Measurements from ENCODE around the gene NEK6. TPM values are rescaled to one million over a fixed set of nuclear protein-coding genes. Genes with fewer than 3 reads are reported as not detected.

NEK6 gene
- total RNA-seq, 1 donor from 2014 or later: 43.9 TPM

- peak overlapping the region; percentile 36 for H3K27ac Mint-ChIP-seq (ENCODE audit: unreplicated experiment)
- DNase-seq (ENCODE audit: low spot score): no peak
- H3K27me3 Mint-ChIP-seq (ENCODE audit: unreplicated experiment): peaks cover 9% of the 10 kb centered on the region
- TF ChIP-seq CTCF (IDR thresholded peaks at IDR 0.05; ENCODE audit: unreplicated experiment): no peak
- no peaks in the 10 kb centered on the region for H3K9me3 Mint-ChIP-seq (ENCODE audit: unreplicated experiment)
- peaks cover 2% of the 10 kb centered on the region for H3K4me1 Mint-ChIP-seq (ENCODE audit: unreplicated experiment)
- peaks cover 36% of the 10 kb centered on the region for H3K36me3 Mint-ChIP-seq (ENCODE audit: low read depth, unreplicated experiment)
- peak overlapping the region; percentile 34 for H3K4me3 Mint-ChIP-seq (ENCODE audit: unreplicated experiment)
Observed at GRCh38 chr9:124352616-124353015, 94.9 kb downstream of the NEK6 start.

- peaks cover 36% of the 10 kb centered on the region for H3K36me3 Mint-ChIP-seq (ENCODE audit: low read depth, unreplicated experiment)
- peak overlapping the region; percentile 48 for H3K27ac Mint-ChIP-seq (ENCODE audit: unreplicated experiment)
- no peak for TF ChIP-seq CTCF (IDR thresholded peaks at IDR 0.05; ENCODE audit: unreplicated experiment)
- H3K9me3 Mint-ChIP-seq (ENCODE audit: unreplicated experiment): no peaks in the 10 kb centered on the region
- H3K27me3 Mint-ChIP-seq (ENCODE audit: unreplicated experiment): peaks cover 9% of the 10 kb centered on the region
- H3K4me1 Mint-ChIP-seq (ENCODE audit: unreplicated experiment): peaks cover 2% of the 10 kb centered on the region
- peak overlapping the region; percentile 29 for H3K4me3 Mint-ChIP-seq (ENCODE audit: unreplicated experiment)
- DNase-seq (ENCODE audit: low spot score): no peak
Observed at GRCh38 chr9:124353166-124353768, 95.5 kb downstream of the NEK6 start.

- Mint-ChIP-seq H3K27me3 (ENCODE audit: unreplicated experiment) (peaks cover 9% of the 10 kb centered on the region), H3K27ac (ENCODE audit: unreplicated experiment) (peak overlapping the region; percentile 48), H3K4me1 (ENCODE audit: unreplicated experiment) (peaks cover 2% of the 10 kb centered on the region), H3K4me3 (ENCODE audit: unreplicated experiment) (peak overlapping the region; percentile 29), H3K9me3 (ENCODE audit: unreplicated experiment) (no peaks in the 10 kb centered on the region), H3K36me3 (ENCODE audit: low read depth, unreplicated experiment) (peaks cover 36% of the 10 kb centered on the region)
- DNase-seq (ENCODE audit: low spot score): no peak
- TF ChIP-seq CTCF (IDR thresholded peaks at IDR 0.05; ENCODE audit: unreplicated experiment): no peak
Observed at GRCh38 chr9:124353811-124354274, 96.1 kb downstream of the NEK6 start.

GRCh38 chr9:124354346-124355038 lies 96.7 kb downstream of the NEK6 start:
- Mint-ChIP-seq H3K4me1 (ENCODE audit: unreplicated experiment) (peaks cover 2% of the 10 kb centered on the region), H3K27me3 (ENCODE audit: unreplicated experiment) (peaks cover 9% of the 10 kb centered on the region), H3K4me3 (ENCODE audit: unreplicated experiment) (no peak overlapping the region), H3K36me3 (ENCODE audit: low read depth, unreplicated experiment) (peaks cover 36% of the 10 kb centered on the region), H3K27ac (ENCODE audit: unreplicated experiment) (no peak overlapping the region), H3K9me3 (ENCODE audit: unreplicated experiment) (no peaks in the 10 kb centered on the region)
- DNase-seq (ENCODE audit: low spot score): no peak
- TF ChIP-seq CTCF (IDR thresholded peaks at IDR 0.05; ENCODE audit: unreplicated experiment): no peak
